CD14-positive monocyte (primary cell): Measurements from ENCODE around the gene ABI1. TPM values are rescaled to one million over a fixed set of nuclear protein-coding genes. Genes with fewer than 3 reads are reported as not detected.

Experiments
- DNase-seq, 3 donors: peaks; one replicate each; pipeline ENCODE4 v3.0.0-alpha.2; 2011 to 2022
- H2AFZ ChIP-seq: 2 replicates; pipeline ENCODE4 v1.6.0; 2012; ENCODE audit warnings: mild to moderate bottlenecking, low read depth, low read length, inconsistent platforms; ENCODE audit not compliant: insufficient read depth, poor library complexity, severe bottlenecking
- H3K27ac ChIP-seq, 2 donors: 1 replicate in 1 of 2; 2 replicates in 1 of 2; pipeline ENCODE4 v1.5.1; 2012 to 2013; ENCODE audit warnings: low read length in 2 of 2, control low read depth in 1 of 2, inconsistent platforms in 1 of 2, low read depth in 1 of 2, mild to moderate bottlenecking in 1 of 2
- H3K27me3 ChIP-seq, 2 donors: one replicate each; pipeline versions ENCODE4 v1.6.0 to v1.6.1; 2011 to 2013; ENCODE audit warnings: low read length in 2 of 2; ENCODE audit not compliant: control insufficient read depth in 2 of 2, insufficient read depth in 2 of 2
- H3K36me3 ChIP-seq, 2 donors: replicated peaks in 1 of 2; 1 replicate in 1 of 2; 2 replicates in 1 of 2; pipeline versions ENCODE4 v1.5.1 to v1.6.1; 2012 to 2013; ENCODE audit warnings: low read length in 2 of 2, control low read depth in 1 of 2, inconsistent platforms in 1 of 2, mild to moderate bottlenecking in 1 of 2; ENCODE audit not compliant: insufficient read depth in 2 of 2, control insufficient read depth in 1 of 2
- H3K4me1 ChIP-seq, 2 donors: 1 replicate in 1 of 2; 2 replicates in 1 of 2; pipeline versions ENCODE4 v1.5.1 to v1.6.1; 2012 to 2013; ENCODE audit warnings: low read length in 2 of 2, control low read depth in 1 of 2, inconsistent platforms in 1 of 2, mild to moderate bottlenecking in 1 of 2, moderate library complexity in 1 of 2; ENCODE audit not compliant: insufficient read depth in 2 of 2, control insufficient read depth in 1 of 2
- H3K4me2 ChIP-seq: replicated peaks from 2 replicates; pipeline ENCODE3; 2012; ENCODE audit warnings: low read length, moderate library complexity, mild to moderate bottlenecking; ENCODE audit not compliant: poor library complexity, severe bottlenecking; ENCODE audit errors: extremely low read depth
- H3K4me3 ChIP-seq, 3 experiments: fragments of 200-600 bp in 1 of 3; sonication (generic) in 1 of 3; replicated peaks in 1 of 3; 1 replicate in 2 of 3; 2 replicates in 1 of 3; pipeline ENCODE4 v1.5.1; 2011 to 2013; ENCODE audit warnings: low read length in 3 of 3, mild to moderate bottlenecking in 3 of 3, control low read depth in 2 of 3, low read depth in 2 of 3, inconsistent platforms in 1 of 3, moderate library complexity in 1 of 3
- H3K79me2 ChIP-seq: 2 replicates; pipeline ENCODE4 v1.6.0; 2012; ENCODE audit warnings: mild to moderate bottlenecking, control low read depth, inconsistent platforms, low read length, moderate library complexity; ENCODE audit not compliant: insufficient read depth
- H3K9ac ChIP-seq: 2 replicates; pipeline ENCODE4 v1.6.0; 2017; ENCODE audit warnings: low read length, mild to moderate bottlenecking; ENCODE audit not compliant: insufficient read depth, poor library complexity, severe bottlenecking
- H3K9me3 ChIP-seq, 2 donors: replicated peaks in 1 of 2; 1 replicate in 1 of 2; 2 replicates in 1 of 2; pipeline versions ENCODE4 v1.5.1 to v1.6.1; 2012 to 2013; ENCODE audit warnings: low read length in 2 of 2, control low read depth in 1 of 2; ENCODE audit not compliant: control insufficient read depth in 1 of 2, insufficient read depth in 1 of 2
- H4K20me1 ChIP-seq: 2 replicates; pipeline ENCODE4 v1.6.0; 2012; ENCODE audit warnings: mild to moderate bottlenecking, low read length, control low read depth, moderate library complexity; ENCODE audit not compliant: insufficient read depth
- H3K27ac Mint-ChIP-seq, 7 donors: one replicate each; pipeline ENCODE4 v1.8.0; 2020; ENCODE audit warnings: mild to moderate bottlenecking in 7 of 7, mixed read lengths in 7 of 7, moderate library complexity in 6 of 7, inconsistent platforms in 2 of 7
- H3K27me3 Mint-ChIP-seq, 3 donors: one replicate each; pipeline ENCODE4 v1.8.0; 2021 to 2022; ENCODE audit warnings: low read depth in 3 of 3, mild to moderate bottlenecking in 3 of 3, mixed read lengths in 3 of 3, moderate library complexity in 3 of 3, inconsistent platforms in 1 of 3
- H3K36me3 Mint-ChIP-seq, 2 donors: one replicate each; pipeline ENCODE4 v1.8.0; 2020; ENCODE audit warnings: mixed read lengths in 2 of 2, inconsistent platforms in 1 of 2, mild to moderate bottlenecking in 1 of 2
- H3K4me1 Mint-ChIP-seq: one replicate; pipeline ENCODE4 v1.8.0; 2020; ENCODE audit warnings: mild to moderate bottlenecking, mixed read lengths
- H3K4me3 Mint-ChIP-seq, 2 donors: one replicate each; pipeline ENCODE4 v1.8.0; 2020; ENCODE audit warnings: mild to moderate bottlenecking in 2 of 2, mixed read lengths in 2 of 2, moderate library complexity in 1 of 2
- H3K9me3 Mint-ChIP-seq, 7 donors: one replicate each; pipeline ENCODE4 v1.8.0; 2020 to 2022; ENCODE audit warnings: mixed read lengths in 7 of 7, mild to moderate bottlenecking in 6 of 7, moderate library complexity in 6 of 7, inconsistent platforms in 2 of 7
- CTCF ChIP-seq: fragments of 200-600 bp; IDR thresholded peaks from one replicate; pipeline ENCODE4 v1.8.0; 2022; ENCODE audit warnings: antibody characterized with exemption, mild to moderate bottlenecking
- WGBS: methylation state at CpG from one replicate; pipeline ENCODE4 v1.1.5; 2013; ENCODE audit warnings: missing lambda C conversion rate; ENCODE audit not compliant: insufficient coverage; 5-methylcytosine and 5-hydroxymethylcytosine counted together
- intact Hi-C, 2 donors: fragments of 100-400 bp; cut with micrococcal nuclease; formaldehyde crosslinking; loops; one replicate each; pipeline versions ENCODE4 v1.15.0 to v1.15.1; 2023
- polyA plus RNA-seq, 3 donors: library from polyadenylated mRNA; depleted of rRNA in 1 of 3; unstranded in 2 of 3; stranded (reverse) in 1 of 3; fragments of 300-500 nt in 2 of 3; fragments of >200 nt in 1 of 3; fragmentation: Illumina TruSeq in 2 of 3; gene quantifications; 1 replicate in 2 of 3; 2 replicates in 1 of 3; pipeline ENCODE4 v1.2.3, GENCODE V29; 2012 to 2021

Gene ABI1
- polyA plus RNA-seq, 3 donors, result 39.8 to 77.2 (median 61.5) TPM

- no peak overlapping the region for H3K4me3 Mint-ChIP-seq
- intact Hi-C loops, result loop anchor here in 1 of 2 donors (2.0 to 10.0 kb wide), 2 partner anchors 156 to 392 kb away; no protein-coding TSS in a partner anchor
- Histone ChIP-seq H3K27me3 (no peaks in the 10 kb centered on the region), H3K79me2 (peaks cover 7% of the 10 kb centered on the region), H3K9me3 (no peaks in the 10 kb centered on the region), H4K20me1 (peaks cover 3% of the 10 kb centered on the region), H3K4me3 (no peak overlapping the region), H3K4me2 (no peak overlapping the region), H2AFZ (no peak overlapping the region), H3K4me1 (no peaks in the 10 kb centered on the region), H3K27ac (no peak overlapping the region), H3K36me3 (peaks cover 64 to 93% of the 10 kb centered on the region in 2 donors), H3K9ac (no peak overlapping the region)
- no peak for TF ChIP-seq CTCF
- H3K9me3 Mint-ChIP-seq, result no peaks in the 10 kb centered on the region
- WGBS, result 100% methylated on average over 1 of the region's 1 CpG
- H3K27me3 Mint-ChIP-seq, result no peaks in the 10 kb centered on the region
- H3K36me3 Mint-ChIP-seq, result peaks cover 58 to 93% of the 10 kb centered on the region in 2 donors
- no peak for DNase-seq
- H3K4me1 Mint-ChIP-seq, result peaks cover 5% of the 10 kb centered on the region
- peak overlapping the region in 1 of 7 donors; percentile 21 for H3K27ac Mint-ChIP-seq
Observed at GRCh38 chr10:26727005-26727404, 133.8 kb downstream of the ABI1 start.

DNA sequence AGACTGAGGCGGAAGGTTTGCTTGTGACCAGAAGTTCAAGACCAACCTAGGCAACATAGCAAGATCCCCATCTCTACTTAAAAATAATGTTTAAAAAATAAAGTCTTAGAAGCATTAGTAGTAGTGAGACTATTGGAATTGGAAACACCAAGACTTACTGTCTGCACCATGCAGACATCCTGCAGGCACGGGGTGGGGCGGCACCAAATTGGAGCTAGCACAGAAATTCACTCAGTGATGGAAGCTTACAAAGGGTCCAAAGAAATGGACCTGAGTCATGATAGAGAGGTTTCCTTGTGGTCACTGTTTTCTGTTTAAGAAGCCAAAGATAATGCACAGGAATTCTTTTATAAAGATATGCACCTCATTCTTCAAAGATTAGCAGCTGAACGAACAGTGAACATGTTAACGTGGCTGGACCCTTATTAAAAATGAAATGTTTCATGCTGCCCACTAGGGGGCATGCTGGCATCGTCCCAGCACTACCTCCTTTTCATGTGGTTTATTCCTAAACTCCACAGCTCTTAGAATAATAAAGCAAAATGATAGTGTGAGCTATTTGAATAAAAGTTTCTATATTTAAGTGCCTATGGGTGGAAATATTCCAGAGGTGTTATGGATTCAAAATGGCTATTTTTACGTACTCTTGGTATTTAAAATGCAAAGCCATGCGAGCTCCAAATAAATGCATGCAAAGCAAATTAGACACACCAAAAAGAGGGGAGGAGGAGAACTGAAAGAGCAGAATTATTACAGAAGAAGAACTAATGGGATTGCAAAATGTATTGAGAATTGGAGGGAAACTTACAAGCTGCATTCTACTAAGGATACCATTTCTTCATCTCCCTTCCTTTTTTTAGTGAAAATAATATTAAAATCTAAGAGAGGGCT is 134.7 kb downstream of the ABI1 start:
- Mint-ChIP-seq H3K4me3 (no peak overlapping the region), H3K4me1 (peaks cover 5% of the 10 kb centered on the region), H3K36me3 (peaks cover 58 to 95% of the 10 kb centered on the region in 2 donors), H3K27me3 (no peaks in the 10 kb centered on the region), H3K9me3 (no peaks in the 10 kb centered on the region), H3K27ac (peak overlapping the region in 3 of 7 donors; percentile 50 to 82 (median 51))
- H3K79me2 ChIP-seq, result peaks cover 13% of the 10 kb centered on the region
- peak; percentile 39 to 59 (median 48) for DNase-seq
- peak; percentile 90 for TF ChIP-seq CTCF
- H3K4me1 ChIP-seq, result no peaks in the 10 kb centered on the region
- no peak overlapping the region for H3K27ac ChIP-seq
- no peaks in the 10 kb centered on the region for H3K9me3 ChIP-seq
- peaks cover 65 to 94% of the 10 kb centered on the region in 2 donors for H3K36me3 ChIP-seq
- no peak overlapping the region for H3K4me2 ChIP-seq
- no peak overlapping the region for H3K9ac ChIP-seq
- H3K27me3 ChIP-seq, result no peaks in the 10 kb centered on the region
- H2AFZ ChIP-seq, result no peak overlapping the region
- 87% methylated on average over 2 of the region's 8 CpGs for WGBS
- intact Hi-C loops, result loop anchor here in 1 of 2 donors (2.0 to 10.0 kb wide), 2 partner anchors 157 to 391 kb away; no protein-coding TSS in a partner anchor
- peaks cover 3% of the 10 kb centered on the region for H4K20me1 ChIP-seq
- no peak overlapping the region for H3K4me3 ChIP-seq
